HG02938 (cell line): ENCODE data around the gene ULBP1.
A peak's percentile ranks its signal among the peaks of the same experiment; 100 is the strongest.
"Not testable (repeated sequence)": the region's sequence is repeated elsewhere in the genome, so short reads cannot be mapped to it uniquely, and the experiment has no call there.

Source experiments
- ATAC-seq: cut with Tn5 transposase; IDR thresholded peaks from one replicate; pipeline ENCODE4 v1.9.1; 2021; ENCODE audit warnings: mild to moderate bottlenecking, moderate library complexity; ENCODE audit not compliant: unreplicated experiment

Gene ULBP1

GRCh38 chr6:149963462-149964307 is at the start of gene ULBP1:
ULBP1 (plus strand) TSS chr6:149963943; CDS start chr6:149964050, 107 bp downstream.
- ATAC-seq: peak; percentile 49

- ATAC-seq: no peak
Observed at GRCh38 chr6:149915970-149916865, 47.5 kb upstream of the ULBP1 start.

DNA sequence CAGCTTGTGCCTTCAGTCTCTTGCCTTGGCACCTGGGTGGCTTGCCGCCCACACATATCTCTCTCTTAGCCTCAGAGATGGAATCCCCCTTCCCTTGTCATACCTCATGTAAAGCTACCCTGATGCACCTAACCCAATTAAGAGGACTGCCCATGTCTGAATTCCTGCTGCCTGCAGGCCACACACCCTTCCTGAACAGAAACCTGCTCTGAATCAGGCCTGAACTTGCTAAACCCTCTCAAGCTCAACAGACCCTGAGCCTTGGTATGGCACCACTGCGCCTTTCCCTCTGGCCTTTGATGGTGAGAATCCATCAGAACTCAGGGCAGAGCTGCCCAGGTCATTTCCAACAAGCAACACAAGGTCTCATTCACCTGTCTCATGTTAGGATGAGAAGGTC is 46.1 kb upstream of the ULBP1 start:
- no peak for ATAC-seq

GRCh38 chr6:149918151-149918905 is 45.4 kb upstream of the ULBP1 start:
- no peak for ATAC-seq

DNA sequence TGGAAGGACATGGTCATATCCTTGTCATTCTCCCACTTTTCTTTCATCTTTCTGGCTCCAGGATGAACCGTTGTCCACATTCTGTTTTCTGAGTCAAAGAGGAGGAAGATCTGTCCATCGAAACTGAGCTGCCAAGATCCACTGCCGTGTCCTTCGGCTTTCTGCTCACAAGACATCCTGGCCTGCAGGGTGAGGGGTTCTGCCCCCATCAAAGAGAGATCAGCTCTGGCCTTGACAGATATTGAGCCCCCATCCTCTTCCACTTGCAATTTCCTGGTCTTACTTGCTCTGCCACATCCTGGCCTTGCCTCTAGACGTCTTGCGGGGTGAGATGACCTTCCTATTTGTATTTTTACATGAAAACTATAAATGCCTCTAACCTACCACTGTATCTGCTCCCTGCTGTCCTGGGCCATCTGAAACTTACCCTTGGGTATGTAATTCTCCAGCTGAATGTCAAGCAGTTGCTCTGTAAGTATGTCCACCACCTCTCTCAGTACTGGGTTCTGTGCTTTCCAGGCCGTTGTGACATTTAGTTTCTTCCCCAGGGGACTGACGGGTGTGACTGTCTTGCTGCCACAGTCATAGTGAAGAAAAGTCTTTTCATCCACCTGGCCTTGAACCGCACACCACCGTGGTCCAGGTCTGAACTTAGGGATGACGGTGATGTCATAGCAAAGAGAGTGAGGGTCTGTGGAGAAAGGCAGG is 44.5 kb upstream of the ULBP1 start:
- not testable (repeated sequence) for ATAC-seq

GRCh38 chr6:149919834-149920225 is 43.9 kb upstream of the ULBP1 start:
- no peak for ATAC-seq

GRCh38 chr6:149921361-149921760 is 42.4 kb upstream of the ULBP1 start:
- no peak for ATAC-seq

DNA sequence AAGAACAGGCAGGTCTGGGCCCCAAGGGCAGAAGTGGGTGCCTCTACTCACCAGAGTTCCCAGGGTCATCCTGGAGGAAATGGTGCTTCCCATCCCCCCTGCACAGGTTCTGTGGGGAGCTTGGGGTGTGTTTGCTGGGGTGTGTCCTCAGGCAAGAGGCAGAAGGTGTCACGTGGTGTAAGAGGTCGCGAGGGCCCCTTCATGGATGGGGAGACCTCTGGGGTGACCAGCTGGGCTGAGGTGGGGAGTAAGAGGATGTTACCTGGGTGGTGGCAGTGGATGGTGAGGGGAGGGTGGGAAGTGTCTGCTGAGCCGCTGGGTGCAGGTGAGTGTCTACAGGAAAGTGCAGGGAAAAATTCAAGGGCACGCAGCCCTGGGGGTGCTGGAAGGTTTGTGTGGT is 41.7 kb upstream of the ULBP1 start:
- ATAC-seq: not testable (repeated sequence)

- ATAC-seq: no peak
Observed at GRCh38 chr6:149922642-149923326, 41.0 kb upstream of the ULBP1 start, which contains the start of gene RAET1G. RAET1G (minus strand) TSS chr6:149923121; CDS start chr6:149923010, 111 bp downstream.

DNA sequence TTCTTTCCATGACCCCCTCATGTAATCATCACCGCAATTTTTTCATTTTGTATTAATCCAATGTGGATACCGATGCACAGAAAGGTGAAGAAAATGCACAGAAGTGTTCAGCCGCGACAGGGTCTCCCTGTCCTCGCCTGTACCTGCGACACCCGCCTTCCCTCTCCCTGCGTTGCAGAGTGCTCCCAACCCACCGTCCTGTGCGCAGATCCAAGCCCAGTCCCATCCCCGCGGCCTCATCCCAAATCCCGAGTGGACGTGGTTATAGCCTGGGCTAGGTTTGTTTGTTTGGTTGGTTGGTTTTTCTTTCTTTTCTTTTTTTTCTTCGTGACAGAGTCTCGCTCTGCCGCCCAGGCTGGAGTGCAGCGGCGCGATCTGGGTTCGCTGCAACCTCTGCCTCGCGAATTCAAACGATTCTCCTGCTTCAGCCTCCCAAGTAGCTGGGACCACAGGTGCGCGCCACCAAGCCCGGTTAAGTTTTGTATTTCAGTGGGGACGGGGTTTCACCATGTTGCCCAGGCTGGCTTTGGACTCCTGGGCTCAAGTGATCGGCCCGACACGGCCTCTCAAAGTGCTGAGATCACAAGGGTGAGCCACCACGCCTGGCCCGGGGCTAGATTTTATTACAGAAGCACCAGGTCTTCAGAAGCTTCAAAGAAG is 40.3 kb upstream of the ULBP1 start:
- no peak for ATAC-seq

- no peak for ATAC-seq
Observed at GRCh38 chr6:149924206-149924932, 39.4 kb upstream of the ULBP1 start.

DNA sequence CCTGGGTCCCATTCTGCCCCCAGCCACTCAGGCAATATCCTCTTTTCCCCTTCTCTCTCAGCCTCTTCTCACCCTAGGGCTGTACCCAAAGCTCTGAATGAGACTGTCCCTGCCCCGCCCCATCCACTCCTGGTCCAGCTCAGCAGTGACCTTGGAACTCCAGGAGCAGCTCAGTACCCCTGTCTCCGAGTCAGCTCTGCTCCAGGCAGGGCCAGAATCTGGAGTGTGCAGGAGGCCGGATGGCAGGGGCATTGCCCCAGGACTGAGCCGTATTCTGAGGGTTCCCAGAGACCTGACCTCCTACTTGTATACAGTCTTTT is 38.9 kb upstream of the ULBP1 start:
- ATAC-seq: no peak

DNA sequence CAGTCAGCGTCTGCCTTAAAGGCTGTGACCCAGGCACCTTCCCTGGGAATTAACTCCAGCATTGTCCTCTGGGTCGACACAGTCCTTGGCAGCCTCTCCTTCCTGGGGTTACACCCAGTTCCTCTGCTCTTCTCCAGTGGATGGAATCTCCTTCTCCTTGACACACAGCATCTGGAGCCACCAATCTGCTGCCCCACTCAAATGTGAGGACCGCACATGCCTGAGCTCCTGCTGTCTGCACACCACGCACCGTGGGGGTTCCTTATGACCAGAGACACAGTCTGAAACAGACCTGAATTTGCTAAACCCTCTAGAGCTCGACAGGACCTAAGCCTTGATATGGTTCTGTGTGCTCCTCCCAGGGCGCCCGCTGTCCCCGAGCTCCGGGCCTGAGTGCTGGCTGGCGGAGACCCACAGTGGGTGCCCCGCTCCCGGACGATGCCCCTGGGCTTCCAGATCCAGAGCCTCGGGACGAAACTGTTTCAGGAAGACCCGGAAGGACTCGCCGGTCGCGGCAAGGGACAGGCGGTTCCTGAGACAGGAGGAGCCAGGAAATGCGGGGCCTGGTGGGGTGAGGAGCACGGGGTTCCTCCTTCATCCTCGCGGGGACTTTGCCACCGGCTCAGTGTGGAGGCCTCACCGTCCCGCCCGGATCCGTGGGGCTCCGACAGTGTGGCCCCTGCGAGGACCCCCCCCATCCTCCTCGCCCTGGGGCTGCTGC is 38.3 kb upstream of the ULBP1 start:
- ATAC-seq: no peak

GRCh38 chr6:149925974-149926777 is 37.6 kb upstream of the ULBP1 start:
- no peak for ATAC-seq

- ATAC-seq: not testable (repeated sequence)
Observed at GRCh38 chr6:149927025-149927424, 36.7 kb upstream of the ULBP1 start.

DNA sequence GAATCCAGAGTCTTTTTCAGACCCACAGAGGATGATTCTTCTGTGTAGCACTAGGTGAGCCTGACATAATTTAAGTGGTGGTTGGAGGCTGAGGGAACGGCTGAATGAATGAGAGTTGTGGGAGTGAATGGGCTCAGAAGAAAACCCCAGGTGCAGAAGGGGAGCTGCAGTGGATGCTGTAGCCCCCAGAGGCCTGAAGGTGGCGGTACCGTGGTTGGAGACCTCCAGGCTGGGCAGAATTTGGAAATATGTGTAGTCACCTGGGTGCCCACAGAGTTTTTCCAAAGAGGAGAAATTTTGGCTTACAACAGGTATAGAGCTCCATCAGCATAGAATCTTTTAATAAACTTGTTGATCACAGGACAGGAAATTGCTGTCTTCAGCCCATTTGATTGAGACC is 34.3 kb upstream of the ULBP1 start:
- no peak for ATAC-seq

- no peak for ATAC-seq
Observed at GRCh38 chr6:149931501-149931900, 32.2 kb upstream of the ULBP1 start.
